Measurements from ENCODE around the gene BZW2. TPM values are rescaled to one million over a fixed set of nuclear protein-coding genes. Genes with fewer than 3 reads are reported as not detected.

BZW2 gene
- total RNA-seq, 1 donor from 2014 or later: 72.7 TPM

- H3K27me3 Mint-ChIP-seq: no peaks in the 10 kb centered on the region
- H3K36me3 Mint-ChIP-seq (ENCODE audit: insufficient read depth): peaks cover 35% of the 10 kb centered on the region
- peak overlapping the region; percentile 41 for H3K27ac Mint-ChIP-seq
- no peak for DNase-seq (ENCODE audit: low spot score, unreplicated experiment)
- H3K4me1 Mint-ChIP-seq (ENCODE audit: low read depth): peaks cover 4% of the 10 kb centered on the region
- H3K4me3 Mint-ChIP-seq (ENCODE audit: low read depth): no peak overlapping the region
- H3K9me3 Mint-ChIP-seq (ENCODE audit: low read depth): no peaks in the 10 kb centered on the region
- no peak for TF ChIP-seq CTCF (IDR thresholded peaks at IDR 0.05; ENCODE audit: unreplicated experiment)
These were observed 48.8 kb downstream of the BZW2 start for GRCh38 chr7:16694806-16695205.

- peak; percentile 70 for TF ChIP-seq CTCF (IDR thresholded peaks at IDR 0.05; ENCODE audit: unreplicated experiment)
- Mint-ChIP-seq H3K36me3 (ENCODE audit: insufficient read depth) (peaks cover 38% of the 10 kb centered on the region), H3K27ac (no peak overlapping the region), H3K27me3 (no peaks in the 10 kb centered on the region), H3K4me3 (ENCODE audit: low read depth) (no peak overlapping the region), H3K4me1 (ENCODE audit: low read depth) (peaks cover 6% of the 10 kb centered on the region), H3K9me3 (ENCODE audit: low read depth) (no peaks in the 10 kb centered on the region)
- DNase-seq (ENCODE audit: low spot score, unreplicated experiment): peak; percentile 15
These were observed 49.7 kb downstream of the BZW2 start for GRCh38 chr7:16695621-16696237.

DNA sequence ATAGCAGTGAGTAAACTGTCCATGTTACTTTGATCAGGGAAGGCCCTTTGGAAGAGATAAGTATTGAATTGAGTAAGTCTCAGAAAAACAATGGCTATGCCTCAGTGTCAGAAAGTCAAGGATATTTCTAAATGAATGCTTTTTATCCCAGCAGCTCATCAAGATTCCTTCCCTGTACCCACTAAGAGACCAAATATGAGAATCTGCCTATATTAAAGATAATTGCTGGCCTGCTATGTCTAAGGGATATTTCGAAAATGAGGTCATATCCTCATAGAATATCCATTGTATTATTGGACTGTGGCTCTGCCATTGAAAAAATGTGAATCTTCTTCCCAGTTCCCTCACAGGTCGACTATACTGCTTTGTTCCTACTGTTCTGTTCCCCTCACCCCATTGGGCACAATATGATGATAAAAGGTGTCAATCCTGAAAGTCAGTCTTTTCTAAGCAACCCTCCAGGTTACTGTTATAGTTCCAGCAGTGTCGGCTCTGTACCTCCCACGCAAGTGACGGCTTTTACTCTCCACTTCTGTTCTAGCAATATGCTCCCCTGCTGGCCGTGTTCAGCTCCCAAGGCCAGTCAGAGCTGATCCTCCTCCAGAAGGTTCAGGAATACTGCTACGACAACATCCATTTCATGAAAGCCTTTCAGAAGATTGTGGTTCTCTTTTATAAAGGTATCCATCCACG, 51.7 kb downstream of the BZW2 start:
- no peaks in the 10 kb centered on the region for H3K9me3 Mint-ChIP-seq (ENCODE audit: low read depth)
- TF ChIP-seq CTCF (IDR thresholded peaks at IDR 0.05; ENCODE audit: unreplicated experiment): no peak
- H3K36me3 Mint-ChIP-seq (ENCODE audit: insufficient read depth): peaks cover 35% of the 10 kb centered on the region
- H3K27ac Mint-ChIP-seq: peak overlapping the region; percentile 2
- no peak for DNase-seq (ENCODE audit: low spot score, unreplicated experiment)
- H3K4me1 Mint-ChIP-seq (ENCODE audit: low read depth): peaks cover 6% of the 10 kb centered on the region
- no peak overlapping the region for H3K4me3 Mint-ChIP-seq (ENCODE audit: low read depth)
- H3K27me3 Mint-ChIP-seq: no peaks in the 10 kb centered on the region

GRCh38 chr7:16698200-16698905, 52.4 kb downstream of the BZW2 start:
- Mint-ChIP-seq H3K27ac (peak overlapping the region; percentile 2), H3K36me3 (ENCODE audit: insufficient read depth) (peaks cover 34% of the 10 kb centered on the region)

More at GRCh38 chr7:16698200-16698905, 52.4 kb downstream of the BZW2 start:
- no peaks in the 10 kb centered on the region for H3K27me3 Mint-ChIP-seq
- DNase-seq (ENCODE audit: low spot score, unreplicated experiment): no peak
- H3K9me3 Mint-ChIP-seq (ENCODE audit: low read depth): no peaks in the 10 kb centered on the region
- no peak overlapping the region for H3K4me3 Mint-ChIP-seq (ENCODE audit: low read depth)
- no peak for TF ChIP-seq CTCF (IDR thresholded peaks at IDR 0.05; ENCODE audit: unreplicated experiment)
- H3K4me1 Mint-ChIP-seq (ENCODE audit: low read depth): peaks cover 6% of the 10 kb centered on the region
